HG03060 (cell line): Measurements from ENCODE around the gene ZNF630.
"Not testable (repeated sequence)": the region's sequence is repeated elsewhere in the genome, so short reads cannot be mapped to it uniquely, and the experiment has no call there.

ENCODE experiments used
- ATAC-seq: cut with Tn5 transposase; IDR thresholded peaks from one replicate; pipeline ENCODE4 v1.9.1; 2021; ENCODE audit warnings: low read depth, moderate number of reproducible peaks; ENCODE audit not compliant: unreplicated experiment

ZNF630 gene

DNA sequence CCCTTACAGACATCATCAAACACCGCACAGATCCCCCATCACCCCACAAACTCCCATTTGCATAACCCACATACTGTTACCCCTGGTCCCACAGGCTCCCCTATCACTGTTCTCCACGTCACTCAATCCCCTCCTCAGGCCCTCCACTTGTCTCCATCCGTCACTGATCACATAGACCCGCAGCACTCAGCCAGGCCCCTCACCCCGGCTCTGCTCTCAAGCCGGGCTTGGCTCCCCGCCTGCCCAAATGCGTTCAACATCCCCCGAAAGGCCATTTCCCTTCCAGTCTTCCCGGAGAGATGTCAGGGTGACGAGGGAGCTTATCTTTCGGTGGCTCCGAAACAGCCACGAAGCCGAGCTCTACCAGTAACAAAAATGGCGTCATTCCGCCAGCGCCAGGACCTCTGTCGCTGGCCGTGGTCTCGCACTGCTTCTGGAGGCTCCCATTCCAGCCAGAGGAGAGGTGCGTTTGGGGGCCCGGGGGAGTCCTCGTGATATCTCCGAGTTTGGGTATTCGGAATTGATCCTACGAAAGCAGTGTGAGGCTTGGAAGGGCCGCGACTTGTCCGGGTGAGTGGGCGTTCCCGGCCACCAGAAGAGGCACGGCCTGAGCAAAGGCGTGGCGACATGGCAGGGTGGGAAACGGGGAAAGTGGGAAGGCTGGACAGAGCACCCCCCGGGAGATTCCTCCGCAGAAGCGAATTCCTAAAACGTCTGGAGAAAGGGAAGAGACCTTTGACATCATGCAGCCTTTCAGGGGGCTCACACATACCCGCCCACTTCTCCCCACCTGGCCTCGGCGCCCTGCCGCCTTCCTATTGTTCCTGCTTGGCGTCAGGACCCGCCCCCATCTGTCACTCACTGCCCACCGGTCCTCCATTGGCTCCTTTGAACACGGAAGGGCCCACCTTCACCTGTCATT lies at the start of gene ZNF630:
Gene ZNF630, minus strand, starts transcription at position 577 of the 922 bp plus-strand sequence. CDS start 4,754 bp downstream, outside the sequence.
- no peak for ATAC-seq

DNA sequence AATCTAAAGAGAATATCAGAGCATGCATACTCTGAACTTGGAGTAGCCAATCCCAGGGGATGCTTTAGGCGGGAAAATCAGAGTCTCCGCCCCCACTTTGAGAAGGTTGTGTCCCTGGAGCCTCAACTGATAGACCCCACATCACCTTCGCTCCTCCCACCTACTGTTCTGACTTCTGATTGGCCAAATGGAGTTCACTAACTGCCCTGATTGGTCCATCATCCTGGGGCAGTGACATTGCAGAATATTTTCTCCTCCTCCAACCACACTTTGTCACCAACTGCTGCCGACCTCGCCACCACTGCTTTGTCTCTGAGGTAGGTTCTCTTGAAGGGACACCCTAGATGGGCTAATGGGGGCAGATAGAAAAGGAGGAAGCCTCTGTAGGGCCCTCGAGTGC lies 36.3 kb upstream of the ZNF630 start:
- ATAC-seq = no peak

DNA sequence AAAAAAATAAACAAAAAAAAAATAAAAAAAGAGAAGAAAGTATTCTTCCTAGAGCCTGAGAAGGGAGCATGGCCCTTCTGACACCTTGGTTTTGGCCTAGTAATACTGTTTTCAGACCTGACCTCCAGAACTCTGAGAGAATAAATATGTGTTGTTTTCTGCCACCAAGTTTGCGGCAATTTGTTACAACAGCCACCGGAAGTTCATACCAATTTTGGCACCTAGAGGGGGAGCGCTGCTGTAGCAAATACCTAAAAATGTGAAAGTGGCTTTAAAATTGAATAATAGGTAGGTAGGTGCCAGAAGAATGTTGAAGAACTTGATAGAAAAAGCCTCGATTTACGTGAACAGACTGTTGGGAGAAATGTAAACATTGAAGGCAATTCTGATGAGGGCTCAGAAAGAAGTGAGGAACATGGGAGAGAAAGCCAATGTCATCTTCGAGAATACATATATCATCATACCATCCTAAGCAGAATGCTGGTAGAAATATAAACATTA lies 31.5 kb upstream of the ZNF630 start:
- ATAC-seq = no peak

DNA sequence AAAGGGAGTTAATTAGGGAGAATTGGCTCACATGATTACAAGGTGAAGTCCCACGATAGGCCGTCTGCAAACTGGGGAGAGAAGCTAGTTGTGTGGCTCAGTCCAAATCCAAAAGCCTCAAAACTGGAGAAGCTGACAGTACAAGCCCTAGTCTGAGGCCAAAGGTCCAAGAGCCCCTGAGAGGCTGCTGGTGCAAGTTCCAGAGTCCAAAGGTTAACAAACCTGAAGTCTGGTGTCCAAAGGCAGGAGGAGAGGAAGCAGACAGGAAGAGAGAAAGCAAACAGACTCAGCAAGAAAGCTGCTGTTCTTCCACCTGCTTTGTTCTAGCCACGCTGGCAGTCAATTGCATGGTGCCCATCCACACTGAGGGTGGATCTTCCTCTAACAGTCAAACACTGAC lies 30.0 kb upstream of the ZNF630 start:
- ATAC-seq = no peak

DNA sequence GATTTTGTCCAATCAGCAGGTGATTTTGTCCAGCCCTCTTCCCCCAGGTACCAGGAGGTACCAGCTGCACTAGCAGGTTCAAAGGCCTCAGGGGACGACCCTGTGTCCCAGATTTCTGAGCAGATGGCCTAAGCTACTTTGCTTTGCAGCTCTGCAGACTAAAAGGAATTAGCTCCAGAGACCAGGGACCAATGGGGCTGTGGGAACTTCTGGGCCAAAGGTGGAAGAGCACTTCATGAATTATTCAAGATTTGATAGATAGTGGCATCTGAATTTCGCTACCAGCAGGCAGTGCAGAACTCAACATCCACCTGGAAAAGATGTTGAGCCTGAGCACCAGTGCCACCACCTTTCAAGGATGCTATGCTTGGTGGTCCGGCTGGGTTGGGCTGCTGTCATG lies 21.1 kb upstream of the ZNF630 start:
- not testable (repeated sequence) for ATAC-seq

DNA sequence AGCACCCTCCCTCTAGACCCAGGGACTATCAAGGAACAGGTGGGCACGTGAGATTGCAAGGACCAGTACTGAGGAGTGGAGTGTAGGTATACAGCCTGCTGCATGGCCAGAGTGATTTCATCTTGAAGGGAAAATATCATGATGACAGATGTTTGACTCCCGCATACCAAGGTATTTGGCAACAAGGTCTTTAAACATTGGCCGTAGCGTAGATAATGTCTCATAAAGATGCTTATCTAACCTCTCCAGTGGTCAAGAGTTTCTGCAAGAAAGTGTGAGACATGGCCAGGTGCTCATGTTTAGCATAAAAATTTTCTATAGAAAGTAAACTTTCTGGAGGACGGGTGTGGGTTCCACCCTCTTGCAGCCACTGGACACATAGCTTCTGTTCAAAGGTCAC lies 18.7 kb upstream of the ZNF630 start:
- no peak for ATAC-seq

DNA sequence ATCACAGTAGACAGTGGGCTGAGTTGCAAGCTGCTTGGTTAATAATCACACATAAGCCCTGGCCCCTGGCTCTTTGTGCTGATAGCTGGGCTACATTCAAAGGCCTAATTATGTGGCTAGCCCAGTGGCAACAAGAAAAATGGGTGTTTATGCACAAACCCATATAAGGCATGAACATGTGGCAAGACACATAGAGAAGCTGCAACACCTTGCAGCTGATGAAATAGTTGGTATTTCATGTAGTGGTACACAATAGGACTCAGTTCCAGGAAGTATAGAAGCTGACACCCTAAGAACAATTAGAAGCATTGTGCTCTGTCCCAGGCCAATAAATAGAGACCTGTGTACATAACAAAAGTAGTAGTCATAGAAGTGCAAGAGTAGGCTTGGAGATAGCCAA lies 14.6 kb upstream of the ZNF630 start:
- no peak for ATAC-seq

DNA sequence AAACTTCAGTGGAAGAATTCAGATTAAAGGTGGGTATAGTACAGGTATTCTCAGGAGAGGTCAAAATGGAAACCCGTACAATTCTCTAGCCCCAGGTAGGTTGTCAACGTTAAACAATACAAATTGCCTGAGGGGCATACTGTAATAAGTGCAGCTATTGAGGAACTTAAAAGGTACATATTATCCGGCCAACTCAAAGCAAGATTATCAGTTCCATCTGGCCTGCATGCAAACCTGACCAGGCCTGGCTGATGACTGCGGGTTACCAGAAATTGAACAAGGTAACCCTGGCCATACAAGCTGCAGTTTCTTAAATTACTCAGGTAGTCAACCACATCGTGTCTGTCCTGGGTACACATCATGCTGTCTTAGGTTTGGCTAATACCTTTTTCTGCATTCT lies 12.3 kb upstream of the ZNF630 start:
- ATAC-seq = no peak

DNA sequence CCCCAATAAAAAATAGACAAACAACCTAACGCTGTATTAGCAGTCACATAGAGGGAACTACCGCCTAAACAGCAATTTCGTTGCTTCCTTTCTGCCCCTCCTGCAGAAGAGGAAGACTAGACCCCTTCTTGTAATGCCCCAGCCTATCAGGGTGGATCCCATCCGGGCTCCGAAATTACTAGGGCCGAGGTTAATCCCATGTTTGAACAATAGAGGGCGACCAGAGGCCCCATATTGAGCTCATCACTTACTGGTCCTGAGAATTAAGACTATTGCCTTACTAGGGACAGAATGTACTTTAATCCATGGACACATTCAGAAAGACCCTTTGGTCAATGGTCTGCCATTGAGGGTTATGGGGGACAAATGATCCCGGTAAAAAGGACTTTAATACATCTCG lies 11.8 kb upstream of the ZNF630 start:
- ATAC-seq = no peak

DNA sequence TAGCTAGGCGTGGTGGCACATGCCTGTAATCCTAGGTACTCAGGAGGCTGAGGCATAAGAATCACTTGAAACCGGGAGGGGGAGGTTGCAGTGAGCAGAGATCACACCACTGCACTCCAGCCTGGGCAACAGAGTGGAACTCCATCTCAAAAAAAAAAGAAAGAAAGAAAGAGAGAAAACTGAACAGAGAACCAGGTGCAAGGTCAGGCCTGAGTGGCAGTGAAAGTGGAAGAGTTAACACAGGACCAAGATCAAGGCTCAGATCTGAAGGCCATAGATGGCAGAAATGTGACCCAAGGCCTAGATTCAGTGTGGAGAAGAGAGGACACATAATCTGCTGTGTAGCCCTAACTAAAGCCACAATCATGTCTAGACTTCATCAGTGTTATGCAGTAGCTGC lies 4.9 kb upstream of the ZNF630 start:
- no peak for ATAC-seq

DNA sequence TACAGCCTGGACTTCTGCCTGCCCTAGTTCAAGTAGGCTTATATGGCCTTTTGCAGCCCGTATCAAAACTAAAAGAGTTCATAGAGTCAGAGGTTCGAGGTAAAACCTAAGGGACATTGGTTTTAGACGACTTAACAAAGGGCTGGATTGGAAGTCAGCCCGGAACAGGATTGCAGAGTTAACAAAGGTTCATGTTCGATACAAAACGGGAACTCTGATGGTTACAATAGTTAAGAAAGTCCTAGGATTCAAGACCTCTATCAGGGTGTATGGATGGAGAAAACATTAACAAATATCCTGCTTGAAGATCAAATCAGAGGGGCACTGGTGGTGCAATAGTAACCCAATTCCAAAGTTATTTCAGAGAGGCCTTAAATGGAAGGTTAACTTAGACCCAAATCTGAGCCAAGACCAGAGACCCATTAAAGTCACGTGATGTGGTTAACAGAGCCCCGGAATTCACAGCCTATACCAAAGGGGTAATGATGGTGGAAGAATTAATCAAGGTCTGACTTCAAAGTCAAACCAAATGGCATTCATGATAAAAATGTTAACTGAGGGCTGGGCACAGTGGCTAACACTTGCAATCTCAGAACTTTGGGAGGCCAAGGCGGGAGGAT lies 656 bp upstream of the ZNF630 start:
- ATAC-seq = no peak

DNA sequence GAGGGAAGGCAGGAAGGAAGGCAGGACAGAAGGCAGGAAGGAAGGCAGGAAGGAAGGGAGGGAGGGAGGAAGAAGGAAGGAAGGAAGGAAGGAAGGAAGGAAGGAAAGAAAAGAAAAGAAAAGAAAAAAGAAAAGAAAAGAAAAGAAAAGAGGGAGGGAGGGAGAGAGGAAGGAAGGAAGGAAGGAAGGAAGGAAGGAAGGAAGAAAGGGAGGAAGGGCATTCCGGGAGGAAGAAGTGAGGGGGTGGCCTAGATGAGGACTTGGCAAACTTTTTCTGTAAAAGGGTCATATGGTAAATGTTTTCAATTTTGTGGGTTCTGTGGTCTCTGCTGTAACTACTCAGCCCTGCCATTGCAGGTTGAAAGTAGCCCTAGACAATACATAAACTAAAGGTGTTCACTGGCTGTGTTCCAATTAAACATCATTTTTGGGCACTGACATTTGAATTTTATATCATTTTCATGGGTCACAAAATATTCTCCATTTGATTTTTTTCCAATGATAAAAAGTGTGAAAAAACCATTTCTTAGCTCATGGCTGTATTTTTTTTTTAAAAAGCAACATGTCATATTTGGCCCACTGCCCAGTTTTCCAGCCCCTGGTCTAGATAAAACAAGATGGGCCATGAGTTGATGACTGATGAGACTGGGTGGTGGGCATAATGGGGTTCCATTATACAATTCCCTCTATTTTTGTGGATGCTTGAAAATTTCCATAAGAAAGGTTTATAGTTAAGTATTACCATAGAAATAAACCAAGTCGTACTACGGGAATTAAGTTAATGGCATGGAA lies 3.1 kb downstream of the ZNF630 start:
- no peak for ATAC-seq

DNA sequence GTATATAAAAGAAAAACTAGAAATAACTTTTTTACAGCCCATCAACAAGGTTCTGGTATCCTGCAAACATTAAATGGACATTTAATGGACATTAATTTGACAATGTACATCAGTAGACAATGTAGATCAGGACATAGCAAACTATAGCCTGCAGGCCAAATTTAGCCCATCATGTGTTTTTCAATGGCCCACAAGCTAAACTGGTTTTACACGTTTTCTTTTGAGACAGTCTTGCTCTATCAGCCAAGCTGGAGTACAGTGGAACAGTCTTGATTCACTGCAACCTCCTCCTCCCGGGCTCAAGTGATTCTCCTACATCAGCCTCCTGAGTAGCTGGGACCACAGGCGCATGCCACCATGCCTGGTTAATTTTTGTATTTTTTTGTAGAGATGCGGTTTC lies 7.2 kb downstream of the ZNF630 start:
- no peak for ATAC-seq

DNA sequence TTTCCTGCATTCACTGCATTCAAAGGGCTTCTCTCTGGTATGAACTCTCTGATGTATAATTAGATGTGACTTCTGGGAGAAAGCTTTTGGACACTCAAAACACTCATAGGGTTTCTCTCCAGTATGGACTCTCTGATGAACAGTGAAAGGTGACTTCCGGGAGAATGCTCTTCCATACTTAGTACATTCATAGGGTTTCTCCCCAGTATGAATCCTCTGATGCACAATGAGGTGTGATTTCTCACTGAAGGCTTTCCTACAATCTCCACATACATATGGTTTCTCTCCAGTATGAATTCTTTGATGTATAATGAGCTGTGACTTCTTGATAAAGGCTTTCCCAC lies 12.2 kb downstream of the ZNF630 start:
- no peak for ATAC-seq

DNA sequence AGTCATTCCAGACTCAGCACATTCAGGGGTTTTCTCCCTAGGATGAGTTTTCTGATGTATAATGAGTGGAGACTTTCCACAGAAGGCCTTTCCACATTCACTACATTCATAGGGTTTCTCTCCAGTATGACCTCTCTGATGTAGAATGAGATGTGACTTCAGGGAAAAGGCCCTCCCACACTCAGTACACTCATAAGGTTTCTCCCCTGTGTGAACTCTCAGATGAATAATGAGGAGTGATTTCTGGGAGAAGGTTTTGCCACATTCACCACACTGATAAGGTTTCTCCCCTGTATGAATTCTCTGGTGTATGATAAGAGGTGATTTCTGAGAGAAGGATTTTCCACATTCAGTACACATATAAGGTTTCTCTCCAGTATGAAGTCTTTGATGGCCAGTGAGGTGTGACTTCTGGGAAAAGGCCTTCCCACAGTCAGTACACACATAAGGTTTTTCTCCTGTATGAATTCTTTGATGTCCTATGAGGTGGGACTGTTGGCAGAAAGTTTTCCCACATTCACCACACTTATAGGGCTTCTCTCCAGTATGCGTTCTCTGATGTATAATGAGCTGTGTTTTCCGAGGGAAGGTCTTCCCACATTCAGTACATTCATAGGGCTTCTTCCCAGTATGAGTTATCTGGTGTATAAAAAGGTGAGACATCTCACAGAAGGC lies 12.7 kb downstream of the ZNF630 start:
- no peak for ATAC-seq

DNA sequence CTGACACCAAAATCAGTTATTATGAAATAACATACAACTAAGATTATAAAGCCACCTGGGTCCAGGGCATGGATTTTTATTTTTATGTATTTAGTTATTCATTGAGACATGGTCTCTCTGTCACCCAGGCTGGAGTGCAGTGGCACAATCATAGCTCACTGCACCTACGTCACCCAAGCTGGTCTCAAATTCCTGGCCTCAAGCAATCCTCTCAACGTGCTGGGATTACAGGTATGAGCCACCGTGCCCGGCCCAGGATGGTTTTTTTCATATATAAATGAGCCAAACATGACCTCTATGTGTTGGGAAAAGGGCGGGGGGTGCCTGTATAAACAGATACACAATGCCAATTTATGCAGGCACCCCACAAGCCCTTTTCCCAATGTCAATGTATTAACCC lies 24.6 kb downstream of the ZNF630 start:
- ATAC-seq = no peak

DNA sequence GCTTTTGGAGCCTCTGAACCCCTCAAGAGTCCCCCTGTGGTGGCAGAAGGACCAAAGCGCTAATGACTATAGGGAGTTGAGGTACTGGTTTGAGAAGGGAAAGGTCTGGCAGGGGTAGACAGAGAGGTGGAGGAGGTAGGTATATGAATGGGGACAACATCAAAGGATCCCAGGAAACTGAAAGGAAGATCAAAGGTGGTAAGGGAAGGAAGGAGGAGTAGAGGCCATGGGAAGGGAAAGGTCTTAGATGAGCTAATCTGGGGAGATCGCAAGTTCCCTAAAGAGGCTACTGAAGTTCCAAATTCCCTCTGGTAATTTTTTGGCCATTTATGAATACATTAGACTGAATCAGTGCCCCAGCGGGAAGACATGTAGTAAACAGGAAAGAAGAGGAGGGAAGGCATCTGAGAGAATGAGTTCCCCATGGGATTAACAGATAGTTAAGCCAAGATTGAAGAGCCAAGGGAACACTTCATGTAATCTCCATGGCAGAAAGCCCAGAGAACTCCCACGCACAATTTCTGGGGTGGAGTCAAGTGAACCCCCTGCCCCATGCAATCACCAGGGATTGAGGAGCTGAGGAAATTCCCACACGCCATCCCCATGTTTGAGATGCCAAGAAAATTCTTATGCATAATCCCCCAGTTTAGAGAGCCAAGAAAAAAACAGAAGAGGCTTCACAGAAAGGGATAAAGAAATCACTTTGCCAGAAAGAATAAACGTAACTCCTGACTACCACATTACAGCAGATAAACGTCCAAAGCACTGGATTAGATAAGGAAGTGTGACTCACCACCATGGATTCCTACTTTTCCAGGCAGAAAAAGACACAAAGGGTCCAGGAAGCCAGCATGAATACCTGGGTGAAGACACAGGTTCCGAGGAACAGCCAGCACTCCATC lies 25.8 kb downstream of the ZNF630 start:
- ATAC-seq = no peak

DNA sequence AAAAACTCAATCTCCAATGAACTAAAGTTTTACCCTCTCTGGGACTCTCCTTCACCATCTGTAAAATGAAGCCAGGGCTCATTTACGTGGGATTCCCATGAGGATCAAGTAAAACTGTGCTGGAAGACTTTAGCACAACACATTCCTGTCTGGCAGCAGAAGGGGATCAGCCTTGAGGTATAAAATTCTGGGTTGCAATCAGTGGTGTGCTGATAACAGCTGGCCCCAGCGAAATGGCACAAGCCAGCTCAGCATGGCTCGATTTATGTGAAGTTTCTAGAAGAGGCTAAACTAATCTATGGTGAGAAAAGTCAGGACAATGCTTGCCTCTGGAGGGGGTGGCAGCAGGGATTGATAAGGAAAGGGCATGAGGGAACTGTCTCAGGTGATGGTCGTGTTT lies 28.4 kb downstream of the ZNF630 start:
- no peak for ATAC-seq

DNA sequence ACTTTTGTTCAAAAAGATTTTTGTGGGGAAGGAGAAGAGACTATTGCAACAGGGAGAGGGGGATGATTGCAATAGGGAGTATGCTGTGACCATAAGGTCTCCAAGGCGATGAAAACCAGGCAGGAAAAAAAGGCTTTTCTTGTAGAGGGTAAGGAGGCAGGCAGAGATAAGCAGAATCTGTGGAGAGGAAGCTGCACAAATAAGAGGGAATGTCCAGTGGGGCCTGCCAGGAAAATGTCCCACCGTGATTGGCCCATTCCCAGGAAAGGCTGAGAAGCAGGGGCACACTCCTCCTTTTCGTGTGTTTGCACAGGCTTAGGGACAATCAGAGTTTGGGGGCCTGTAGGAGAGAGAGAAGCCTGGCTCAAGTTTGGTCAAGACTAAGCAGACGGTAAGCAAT lies 35.5 kb downstream of the ZNF630 start:
- no peak for ATAC-seq
